HG02970 (cell line): ENCODE measurements around the gene TADA1.
"Not testable (repeated sequence)": the region's sequence is repeated elsewhere in the genome, so short reads cannot be mapped to it uniquely, and the experiment has no call there.

Experiments
- ATAC-seq: cut with Tn5 transposase; IDR thresholded peaks from one replicate; pipeline ENCODE4 v1.9.1; 2021; ENCODE audit warnings: mild to moderate bottlenecking, moderate library complexity, moderate number of reproducible peaks; ENCODE audit not compliant: unreplicated experiment, low FRiP score

TADA1 gene

DNA sequence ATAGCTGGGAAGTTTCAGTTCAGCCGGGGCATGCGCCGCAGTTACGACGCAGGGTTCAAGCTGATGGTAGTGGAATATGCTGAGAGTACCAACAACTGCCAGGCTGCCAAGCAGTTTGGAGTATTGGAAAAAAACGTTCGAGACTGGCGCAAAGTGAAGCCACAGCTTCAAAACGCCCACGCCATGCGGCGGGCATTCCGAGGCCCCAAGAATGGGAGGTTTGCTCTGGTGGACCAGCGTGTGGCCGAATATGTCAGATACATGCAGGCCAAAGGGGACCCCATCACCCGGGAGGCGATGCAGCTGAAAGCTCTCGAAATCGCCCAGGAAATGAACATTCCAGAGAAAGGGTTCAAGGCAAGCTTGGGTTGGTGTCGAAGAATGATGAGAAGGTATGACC is 26.9 kb downstream of the TADA1 start:
- ATAC-seq, result no peak

DNA sequence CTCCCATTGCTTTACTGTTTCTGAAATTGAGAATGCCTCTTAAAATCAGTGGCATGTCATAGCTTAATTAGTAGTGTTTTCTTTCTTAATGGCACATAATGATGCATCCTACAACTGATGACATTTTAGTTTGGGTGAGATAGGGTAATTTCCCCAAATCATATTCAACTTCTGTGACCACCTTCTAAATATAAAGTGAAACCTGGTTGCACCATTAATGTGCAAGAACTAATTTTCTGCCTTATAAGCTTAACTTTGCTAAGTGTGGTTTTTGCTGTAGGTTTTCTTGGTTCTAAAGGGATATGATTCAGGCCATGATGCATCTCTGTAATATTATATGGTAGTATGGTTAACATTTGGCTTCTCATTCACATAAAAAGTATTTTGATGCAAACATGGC is 27.9 kb downstream of the TADA1 start:
- no peak for ATAC-seq

DNA sequence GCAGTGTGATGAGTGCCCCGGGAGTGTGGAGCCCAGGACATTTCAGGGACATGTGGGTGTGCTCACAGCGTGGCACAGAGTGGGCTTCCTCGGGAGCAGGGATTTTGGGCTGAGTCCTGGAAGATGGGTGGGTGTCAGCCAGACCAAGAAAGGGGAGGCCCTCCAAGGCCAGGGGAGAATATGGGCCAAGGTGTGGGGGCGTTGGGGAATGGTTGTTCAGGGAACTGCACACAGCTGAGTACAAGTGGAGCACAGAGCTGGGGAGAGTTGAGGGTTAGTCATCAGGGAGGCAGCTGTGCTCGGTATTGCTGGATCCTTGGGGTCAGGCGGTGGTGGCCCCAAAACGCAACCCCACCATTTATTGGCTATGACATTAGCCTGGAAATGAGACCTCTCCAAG is 31.3 kb downstream of the TADA1 start:
- no peak for ATAC-seq

DNA sequence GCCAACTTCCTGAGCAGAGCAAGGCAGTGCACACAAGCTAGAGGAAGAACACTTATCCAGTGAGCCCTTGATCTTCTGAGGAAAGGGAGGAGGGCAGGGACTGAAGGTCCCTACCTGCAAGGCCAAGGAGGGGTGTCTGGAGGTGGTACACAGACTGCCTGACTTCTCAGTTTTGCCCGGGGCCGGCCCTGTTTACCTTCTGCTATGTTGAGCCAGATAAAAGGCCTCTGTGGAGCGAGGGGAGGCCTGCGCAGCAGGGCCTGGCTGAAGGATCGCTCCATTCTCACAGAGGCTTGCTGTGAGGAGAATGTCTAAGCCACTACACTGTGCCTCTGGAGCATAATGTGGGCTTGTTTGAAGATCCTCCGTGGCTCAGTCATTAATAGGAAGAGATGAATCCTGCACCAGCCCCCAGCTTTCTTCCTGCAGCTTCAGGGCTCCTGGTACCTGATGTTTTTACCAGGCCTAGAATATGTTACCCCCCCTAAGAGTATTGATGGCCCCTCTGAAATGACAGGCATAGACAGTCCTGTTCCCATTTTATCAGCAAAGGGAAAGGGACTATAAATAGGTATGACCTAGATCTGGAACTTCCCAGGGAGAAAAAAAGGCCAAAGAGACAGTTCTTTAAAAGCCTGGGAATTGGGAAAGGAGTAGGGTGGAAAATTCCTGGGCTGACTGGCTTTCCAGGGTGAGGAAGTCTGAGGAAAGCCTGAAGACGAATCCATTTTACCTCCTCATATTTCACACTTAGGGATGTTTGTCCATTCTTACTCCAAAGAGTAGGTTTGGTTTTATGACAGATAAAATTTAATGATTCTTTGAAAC is 32.1 kb downstream of the TADA1 start:
- ATAC-seq, result no peak

- no peak for ATAC-seq
These were observed 32.7 kb downstream of the TADA1 start for GRCh38 chr1:166843322-166843721.

- no peak for ATAC-seq
These were observed 35.5 kb downstream of the TADA1 start for GRCh38 chr1:166840309-166841274.

DNA sequence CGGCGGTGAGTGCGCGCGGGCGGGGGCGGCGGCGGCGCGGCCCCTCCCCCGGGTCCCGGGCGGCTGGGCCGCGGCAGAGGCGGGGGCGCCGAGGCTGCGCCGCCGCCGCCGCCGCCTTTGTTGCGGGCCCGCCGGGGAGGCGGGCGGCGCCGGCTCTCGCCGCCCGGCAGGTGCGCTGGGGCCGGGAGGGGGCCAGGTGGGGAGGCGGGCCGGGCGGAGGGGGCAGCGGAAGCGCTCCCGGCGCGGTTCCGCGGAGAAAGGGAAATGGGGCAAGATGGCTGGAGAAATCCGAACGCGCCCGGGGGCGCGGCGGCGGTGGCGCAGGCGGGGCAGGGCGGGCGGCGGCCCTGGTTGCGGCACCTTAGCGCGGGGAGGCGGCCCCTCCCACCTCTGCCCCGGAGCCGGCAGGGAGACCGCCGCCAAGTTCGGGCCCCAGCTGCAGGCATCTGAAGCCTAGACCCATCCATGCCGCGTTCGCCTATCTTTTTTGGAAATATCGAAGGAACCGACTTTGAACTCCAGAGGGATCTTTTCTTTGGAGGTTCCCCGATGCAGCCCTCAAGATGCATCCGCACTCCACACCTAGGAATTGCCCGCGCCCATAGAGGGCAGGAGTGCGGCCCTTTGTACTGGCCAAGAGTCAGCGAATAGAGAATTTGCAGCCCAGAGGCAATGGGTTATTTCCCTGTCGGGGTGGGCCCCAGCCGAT is 36.3 kb downstream of the TADA1 start:
- ATAC-seq, result peak; percentile 32

GRCh38 chr1:166838766-166839599 is 37.1 kb downstream of the TADA1 start, which contains the start of gene POGK:
Gene POGK, plus strand, starts transcription at chr1:166839475. Its CDS starts 1,482 bp downstream, at chr1:166840957.
- ATAC-seq, result peak; percentile 96

GRCh38 chr1:166836733-166837132 is 39.3 kb downstream of the TADA1 start:
- no peak for ATAC-seq

DNA sequence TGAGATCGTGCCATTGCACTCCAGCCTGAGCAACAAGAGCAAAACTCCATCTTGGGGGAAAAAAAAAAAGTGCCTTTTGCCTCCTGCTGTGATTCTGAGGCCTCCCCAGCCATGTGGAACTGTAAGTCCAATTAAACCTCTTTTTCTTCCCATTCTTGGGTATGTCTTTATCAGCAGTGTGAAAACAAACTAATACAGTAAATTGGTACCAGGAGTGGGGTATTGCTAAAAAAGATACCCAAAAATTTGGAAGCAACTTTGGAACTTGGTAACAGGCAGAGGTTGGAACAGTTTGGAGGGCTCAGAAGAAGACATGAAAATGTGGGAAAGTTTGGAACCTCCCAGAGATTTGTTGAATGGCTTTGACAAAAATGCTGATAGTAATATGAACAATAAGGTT is 46.3 kb downstream of the TADA1 start:
- not testable (repeated sequence) for ATAC-seq

- ATAC-seq, result no peak
These were observed 48.6 kb downstream of the TADA1 start for GRCh38 chr1:166827426-166827825.

DNA sequence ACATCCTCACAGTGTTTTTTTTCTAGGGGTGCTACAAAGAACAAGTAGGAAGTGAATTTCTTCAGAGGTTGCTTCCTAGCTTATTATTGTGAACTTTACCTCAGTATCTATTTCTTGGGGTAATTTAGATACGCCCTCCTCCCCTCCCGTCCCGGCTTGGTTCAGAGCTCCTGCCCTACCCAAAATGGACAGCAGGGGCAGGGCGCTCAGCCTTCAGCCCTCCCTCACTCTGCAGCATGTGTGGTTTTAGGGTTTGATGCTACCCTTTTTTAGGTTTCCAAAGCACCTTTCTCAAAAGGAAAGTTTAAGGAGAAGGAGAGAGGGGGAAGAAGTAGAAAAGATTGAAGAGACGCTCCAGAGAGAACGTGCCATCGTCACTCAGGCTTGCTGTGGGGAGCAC is 53.7 kb downstream of the TADA1 start:
- no peak for ATAC-seq

- no peak for ATAC-seq
These were observed 56.1 kb downstream of the TADA1 start for GRCh38 chr1:166819974-166820373.

DNA sequence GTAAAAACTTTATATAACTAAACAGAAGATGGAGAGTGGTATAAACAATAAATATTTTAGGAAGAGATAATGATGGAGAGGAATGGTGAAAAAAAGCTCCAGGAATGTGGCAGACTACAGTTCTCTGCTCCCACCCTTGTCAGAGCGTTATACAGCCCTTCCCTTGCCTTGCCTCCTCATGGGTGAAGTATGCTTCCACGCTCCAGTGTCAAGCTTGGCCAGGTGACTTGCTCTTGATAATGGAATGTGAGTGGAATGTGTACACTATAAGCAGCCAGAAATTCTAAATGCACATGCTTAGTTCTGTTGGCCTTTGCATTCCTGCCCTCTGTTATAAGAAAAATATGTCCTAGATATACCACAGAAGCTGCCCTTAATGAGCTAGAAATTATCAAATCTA is 61.5 kb downstream of the TADA1 start:
- ATAC-seq, result no peak

- ATAC-seq, result no peak
These were observed 62.4 kb downstream of the TADA1 start for GRCh38 chr1:166813508-166814223.

GRCh38 chr1:166811691-166812090 is 64.4 kb downstream of the TADA1 start:
- ATAC-seq, result no peak

GRCh38 chr1:166808952-166809351 is 67.1 kb downstream of the TADA1 start:
- ATAC-seq, result no peak
